ENCODE data around the gene CNNM4.

CNNM4 gene

DNA sequence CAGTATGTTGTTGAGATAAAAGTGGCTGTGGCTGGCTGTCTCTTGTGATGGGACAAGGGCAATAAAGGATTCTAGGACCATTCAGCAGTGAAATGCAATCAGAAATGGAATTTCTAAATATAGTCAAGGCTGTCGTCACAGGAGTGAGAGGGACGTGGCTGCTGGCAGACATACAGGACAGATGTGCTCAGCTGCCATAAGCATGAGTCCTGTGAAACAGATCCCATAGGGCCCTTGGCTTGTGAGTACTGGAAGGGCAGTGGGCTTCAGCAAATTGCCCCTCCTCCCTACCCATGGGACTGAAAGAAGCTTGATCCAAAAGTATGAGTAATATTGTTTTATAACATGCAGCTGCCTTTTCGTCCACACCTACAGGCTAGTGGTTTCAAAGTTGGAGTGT lies 51.2 kb downstream of the CNNM4 start:
- TF ChIP-seq, protein P1, sequence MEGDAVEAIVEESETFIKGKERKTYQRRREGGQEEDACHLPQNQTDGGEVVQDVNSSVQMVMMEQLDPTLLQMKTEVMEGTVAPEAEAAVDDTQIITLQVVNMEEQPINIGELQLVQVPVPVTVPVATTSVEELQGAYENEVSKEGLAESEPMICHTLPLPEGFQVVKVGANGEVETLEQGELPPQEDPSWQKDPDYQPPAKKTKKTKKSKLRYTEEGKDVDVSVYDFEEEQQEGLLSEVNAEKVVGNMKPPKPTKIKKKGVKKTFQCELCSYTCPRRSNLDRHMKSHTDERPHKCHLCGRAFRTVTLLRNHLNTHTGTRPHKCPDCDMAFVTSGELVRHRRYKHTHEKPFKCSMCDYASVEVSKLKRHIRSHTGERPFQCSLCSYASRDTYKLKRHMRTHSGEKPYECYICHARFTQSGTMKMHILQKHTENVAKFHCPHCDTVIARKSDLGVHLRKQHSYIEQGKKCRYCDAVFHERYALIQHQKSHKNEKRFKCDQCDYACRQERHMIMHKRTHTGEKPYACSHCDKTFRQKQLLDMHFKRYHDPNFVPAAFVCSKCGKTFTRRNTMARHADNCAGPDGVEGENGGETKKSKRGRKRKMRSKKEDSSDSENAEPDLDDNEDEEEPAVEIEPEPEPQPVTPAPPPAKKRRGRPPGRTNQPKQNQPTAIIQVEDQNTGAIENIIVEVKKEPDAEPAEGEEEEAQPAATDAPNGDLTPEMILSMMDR (IDR thresholded peaks at IDR 0.05; ENCODE audit: borderline replicate concordance, insufficient read depth, low read depth, low read length): no peak
- H3K4me3 ChIP-seq (ENCODE audit: low read depth, low read length): no peak overlapping the region

DNA sequence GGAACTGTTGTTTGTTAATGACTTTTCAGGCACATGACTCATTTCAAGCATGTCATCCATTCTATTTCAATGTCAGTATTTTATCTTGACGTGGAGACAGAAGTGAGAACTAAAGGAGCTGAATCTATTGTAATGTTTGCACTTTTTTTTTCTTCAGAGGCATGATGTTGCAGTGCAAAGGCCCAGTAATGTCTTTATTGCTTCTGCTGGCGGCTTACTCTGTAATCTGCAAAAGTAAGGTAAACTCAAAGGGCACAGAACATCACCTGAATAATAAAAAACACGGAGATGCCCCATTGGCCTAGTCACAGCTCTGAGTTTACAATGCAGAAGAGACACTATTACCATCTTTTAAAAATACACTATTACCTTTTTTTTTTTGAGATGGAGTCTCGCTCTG lies 53.0 kb downstream of the CNNM4 start:
- TF ChIP-seq, protein P1 (IDR thresholded peaks at IDR 0.05; ENCODE audit: borderline replicate concordance, insufficient read depth, low read depth, low read length): no peak
- H3K4me3 ChIP-seq (ENCODE audit: low read depth, low read length): no peak overlapping the region

DNA sequence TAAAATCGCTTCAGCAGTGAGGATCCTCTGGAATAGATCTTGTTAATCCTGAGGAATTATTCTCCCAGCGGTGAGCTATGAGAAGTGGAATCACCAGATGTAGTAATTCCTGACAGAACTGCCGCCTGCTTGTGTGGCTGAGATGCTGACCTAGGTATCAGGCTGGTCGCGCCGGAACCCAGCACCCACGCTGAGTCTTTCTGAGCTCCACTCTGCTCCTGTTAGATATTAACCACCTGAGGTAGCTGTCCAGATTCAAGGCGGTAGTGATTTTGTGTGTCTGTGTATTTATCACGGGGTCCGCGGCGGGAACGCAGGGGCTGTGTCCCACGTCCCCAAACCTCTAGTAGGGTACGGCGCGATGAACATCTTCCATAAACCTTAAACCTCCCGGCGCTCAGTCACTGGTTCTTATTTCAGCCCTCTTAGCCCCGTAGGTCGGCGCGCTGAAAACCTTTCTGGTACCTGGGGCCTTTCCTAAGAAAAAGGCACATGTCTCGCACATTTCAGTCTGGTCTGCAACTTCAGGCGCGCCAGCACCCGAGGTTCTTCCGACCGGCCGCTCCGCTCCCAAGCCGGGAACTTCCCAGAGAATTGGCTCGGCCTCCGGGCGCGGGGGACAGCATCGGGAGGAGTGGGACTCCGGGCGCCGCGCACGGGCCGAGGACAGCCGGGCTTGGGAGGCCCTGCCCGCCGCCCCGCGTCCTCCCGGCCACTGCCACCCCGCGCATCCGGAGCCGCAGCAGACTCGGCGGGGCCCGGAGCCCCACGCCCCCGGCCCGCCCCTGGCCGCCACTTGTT lies 54.8 kb downstream of the CNNM4 start:
- peak overlapping the region; percentile 76 for H3K4me3 ChIP-seq (ENCODE audit: low read depth, low read length)
- TF ChIP-seq, protein P1 (IDR thresholded peaks at IDR 0.05; ENCODE audit: borderline replicate concordance, insufficient read depth, low read depth, low read length): no peak

DNA sequence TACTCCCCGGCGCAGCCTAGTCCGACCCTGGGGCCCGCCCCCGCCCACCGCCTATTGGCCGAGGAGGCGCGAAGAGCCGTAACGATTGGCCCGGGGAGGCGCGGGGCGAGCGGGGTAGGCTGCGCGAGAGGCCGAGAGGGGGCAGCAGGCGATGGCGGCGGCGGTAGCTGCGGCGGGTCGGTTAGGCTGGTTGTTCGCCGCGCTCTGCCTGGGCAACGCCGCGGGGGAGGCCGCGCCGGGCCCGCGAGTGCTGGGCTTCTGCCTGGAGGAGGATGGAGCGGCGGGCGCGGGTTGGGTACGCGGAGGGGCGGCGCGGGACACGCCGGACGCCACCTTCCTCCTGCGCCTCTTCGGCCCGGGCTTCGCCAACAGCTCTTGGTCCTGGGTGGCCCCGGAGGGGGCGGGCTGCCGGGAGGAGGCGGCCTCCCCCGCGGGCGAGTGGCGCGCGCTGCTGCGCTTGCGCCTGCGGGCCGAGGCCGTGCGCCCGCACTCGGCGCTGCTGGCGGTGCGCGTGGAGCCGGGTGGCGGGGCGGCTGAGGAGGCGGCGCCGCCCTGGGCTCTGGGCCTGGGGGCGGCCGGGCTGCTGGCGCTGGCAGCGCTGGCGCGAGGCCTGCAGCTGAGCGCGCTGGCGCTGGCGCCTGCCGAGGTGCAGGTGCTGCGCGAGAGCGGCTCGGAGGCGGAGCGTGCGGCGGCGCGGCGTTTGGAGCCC lies 55.6 kb downstream of the CNNM4 start, which contains the start of gene CNNM3:
CNNM3 (plus strand) TSS at position 142 of the 709 bp plus-strand sequence; CDS start at position 152, 10 bp downstream.
- H3K4me3 ChIP-seq (ENCODE audit: low read depth, low read length): peak within 1 kb of the TSS; percentile 76
- TF ChIP-seq, protein P1 (IDR thresholded peaks at IDR 0.05; ENCODE audit: borderline replicate concordance, insufficient read depth, low read depth, low read length): peak; percentile 76

DNA sequence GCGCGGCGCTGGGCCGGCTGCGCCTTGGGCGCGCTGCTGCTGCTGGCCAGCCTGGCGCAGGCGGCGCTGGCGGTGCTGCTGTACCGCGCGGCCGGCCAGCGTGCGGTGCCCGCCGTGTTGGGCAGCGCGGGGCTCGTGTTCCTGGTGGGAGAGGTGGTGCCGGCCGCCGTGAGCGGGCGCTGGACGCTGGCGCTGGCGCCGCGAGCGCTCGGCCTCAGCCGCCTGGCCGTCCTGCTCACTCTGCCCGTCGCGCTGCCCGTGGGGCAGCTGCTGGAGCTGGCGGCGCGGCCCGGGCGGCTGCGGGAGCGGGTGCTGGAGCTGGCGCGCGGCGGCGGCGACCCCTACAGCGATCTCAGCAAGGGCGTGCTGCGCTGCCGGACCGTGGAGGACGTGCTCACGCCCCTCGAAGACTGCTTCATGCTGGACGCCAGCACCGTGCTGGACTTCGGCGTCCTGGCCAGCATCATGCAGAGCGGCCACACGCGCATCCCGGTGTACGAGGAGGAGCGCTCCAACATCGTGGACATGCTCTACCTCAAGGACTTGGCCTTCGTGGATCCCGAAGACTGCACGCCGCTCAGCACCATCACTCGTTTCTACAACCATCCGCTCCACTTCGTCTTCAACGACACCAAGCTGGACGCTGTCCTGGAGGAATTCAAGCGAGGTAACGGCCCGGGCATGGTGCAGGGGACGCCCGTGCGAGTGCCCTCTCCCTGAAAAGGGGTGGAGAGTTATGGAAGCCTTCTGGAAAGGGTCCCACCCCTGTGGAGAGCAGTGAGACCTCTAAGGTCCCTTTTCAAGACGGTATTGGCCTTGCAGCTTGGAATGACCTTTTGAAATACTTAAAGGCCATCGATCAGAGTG lies 56.4 kb downstream of the CNNM4 start:
- TF ChIP-seq, protein P1 (IDR thresholded peaks at IDR 0.05; ENCODE audit: borderline replicate concordance, insufficient read depth, low read depth, low read length): no peak
- H3K4me3 ChIP-seq (ENCODE audit: low read depth, low read length): peak overlapping the region; percentile 76

DNA sequence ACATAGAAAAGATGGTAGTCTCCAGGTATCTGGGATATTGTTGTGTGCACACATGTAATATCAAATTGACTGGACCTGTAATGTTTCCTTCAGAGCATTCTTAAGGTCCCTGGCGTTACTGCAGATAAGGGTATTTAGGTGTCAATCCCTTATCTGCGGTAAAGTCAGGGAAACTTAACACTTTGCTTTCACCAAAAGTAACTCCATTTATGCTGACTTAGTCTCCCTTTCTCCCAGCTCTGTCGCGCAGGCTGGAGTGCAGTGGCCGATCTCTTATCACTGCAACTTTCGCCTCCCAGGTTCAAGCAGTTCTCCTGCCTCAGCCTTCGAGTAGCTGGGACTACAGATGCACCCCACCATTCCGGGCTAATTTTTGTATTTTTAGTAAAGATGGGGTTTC lies 57.2 kb downstream of the CNNM4 start:
- no peak overlapping the region for H3K4me3 ChIP-seq (ENCODE audit: low read depth, low read length)
- TF ChIP-seq, protein P1 (IDR thresholded peaks at IDR 0.05; ENCODE audit: borderline replicate concordance, insufficient read depth, low read depth, low read length): no peak
